Measurements from ENCODE around the gene RIMS3.

DNA sequence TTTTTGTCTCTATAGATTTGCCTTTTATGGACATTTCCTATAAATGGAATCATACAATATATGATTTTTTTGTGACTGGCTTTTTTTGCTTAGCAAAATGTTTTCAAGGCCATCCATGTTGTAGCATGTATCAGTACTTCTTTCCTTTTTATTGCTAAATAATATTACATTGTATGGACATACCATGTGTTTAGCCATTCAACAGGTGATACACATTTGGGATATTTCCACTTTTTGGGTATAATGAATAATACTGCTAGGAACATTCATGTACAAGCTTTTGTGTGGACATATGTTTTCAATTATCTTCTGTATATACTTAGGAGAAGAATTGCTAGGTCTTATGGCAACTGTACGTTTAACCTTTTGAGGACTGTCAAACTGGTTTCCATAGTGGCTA, 47.4 kb downstream of the RIMS3 start:
- TF ChIP-seq POLR2A (IDR thresholded peaks at IDR 0.05; ENCODE audit: extremely low read depth, insufficient read length): no peak
- TF ChIP-seq CTCF (IDR thresholded peaks at IDR 0.05; ENCODE audit: low read depth, low read length): no peak

Measured in NB4 (cell line).